K562 (cell line): Measurements from ENCODE around the gene ANAPC13. TPM values are rescaled to one million over a fixed set of nuclear protein-coding genes. Genes with fewer than 3 reads are reported as not detected.

Experiments
- ATAC-seq: fragments of 200-7000 bp; cut with Tn5 transposase; 3 replicates; pipeline ENCODE4 v1.9.1; 2020; ENCODE audit warnings: moderate library complexity
- BruUV-seq: library from RNA; stranded (reverse); fragments of 400-500 nt; replicated peaks from 2 replicates; lab custom pipeline; 2021; lab: Mats Ljungman, UMichigan
- CTCF ChIA-PET: fragments of 300-600 bp; formaldehyde crosslinking; extraction: SDS; loops from one replicate; lab custom pipeline; 2021; ENCODE audit warnings: low intra/inter-chr PET ratio; lab: Yijun Ruan, JAX
- POLR2A ChIA-PET: fragments of 300-600, 350-650 bp; sonication (Branson Sonifier 250); formaldehyde crosslinking; extraction: SDS; loops from one replicate; lab custom pipeline; 2021; ENCODE audit warnings: antibody characterized with exemption, inconsistent platforms; lab: Yijun Ruan, JAX
- DNase-seq, 4 experiments: peaks; one replicate each; pipeline versions ENCODE4 v3.0.0 to v3.0.0-alpha.2; 2011 to 2018; ENCODE audit warnings: low spot score in 3 of 4, mixed read lengths in 3 of 4; ENCODE audit errors: extremely low read depth in 1 of 4
- FAIRE-seq: peaks from 2 replicates; lab custom pipeline; 2011; peaks lifted over from hg19 to GRCh38; lab: Jason Lieb, UNC
- H2AFZ ChIP-seq: 2 replicates; pipeline ENCODE4 v1.6.0; 2011; ENCODE audit warnings: low read depth, low read length, control low read depth, inconsistent platforms
- H3K27ac ChIP-seq: fragments of 200-600 bp; 3 replicates; pipeline ENCODE4 v1.8.0; 2011; ENCODE audit warnings: low read depth, mild to moderate bottlenecking, control low read depth, inconsistent platforms, low read length, moderate library complexity, mixed read lengths; ENCODE audit errors: extremely low read depth
- H3K27me3 ChIP-seq, 2 experiments: fragments of 300-600 bp in 1 of 2; 2 replicates in 1 of 2; 3 replicates in 1 of 2; pipeline versions ENCODE4 v1.6.0 to v1.8.0; 2011; ENCODE audit warnings: inconsistent platforms in 2 of 2, low read length in 2 of 2, mild to moderate bottlenecking in 1 of 2, mixed read lengths in 1 of 2, moderate library complexity in 1 of 2; ENCODE audit not compliant: control insufficient read depth in 2 of 2, insufficient read depth in 2 of 2
- H3K36me3 ChIP-seq: fragments of 300-600 bp; 3 replicates; pipeline ENCODE4 v1.8.0; 2011; ENCODE audit warnings: mild to moderate bottlenecking, low read length, inconsistent platforms; ENCODE audit not compliant: control insufficient read depth, insufficient read depth
- H3K4me1 ChIP-seq, 2 experiments: fragments of 200-600 bp in 1 of 2; replicated peaks in 1 of 2; 2 replicates in 1 of 2; 3 replicates in 1 of 2; pipeline versions ENCODE4 v1.5.1 to v1.8.0; 2011; ENCODE audit warnings: inconsistent platforms in 2 of 2, low read length in 2 of 2, mild to moderate bottlenecking in 1 of 2, mixed read lengths in 1 of 2, moderate library complexity in 1 of 2; ENCODE audit not compliant: control insufficient read depth in 2 of 2, insufficient read depth in 2 of 2
- H3K4me2 ChIP-seq: 2 replicates; pipeline ENCODE4 v1.6.1; 2011; ENCODE audit warnings: low read length, control low read depth, inconsistent platforms, mixed read lengths; ENCODE audit not compliant: insufficient read depth
- H3K4me3 ChIP-seq: fragments of 200-600 bp; sonication (generic), shearing (Covaris generic); 2 replicates; pipeline ENCODE4 v1.5.1; 2016; ENCODE audit warnings: control low read depth, inconsistent platforms
- H3K79me2 ChIP-seq: fragments of 200-600 bp; 3 replicates; pipeline ENCODE4 v1.8.0; 2011; ENCODE audit warnings: low read length, inconsistent platforms; ENCODE audit not compliant: control insufficient read depth, insufficient read depth
- H3K9ac ChIP-seq, 2 experiments: 2 replicates each; pipeline versions ENCODE4 v1.6.0 to v1.6.1; 2011; ENCODE audit warnings: low read depth in 2 of 2, low read length in 2 of 2, control low read depth in 1 of 2, inconsistent platforms in 1 of 2, mild to moderate bottlenecking in 1 of 2, mixed read lengths in 1 of 2; ENCODE audit not compliant: insufficient read depth in 1 of 2
- H3K9me1 ChIP-seq: one replicate; pipeline ENCODE4 v1.6.0; 2011; ENCODE audit warnings: inconsistent platforms, mild to moderate bottlenecking, low read length, moderate library complexity; ENCODE audit not compliant: control insufficient read depth, insufficient read depth
- H3K9me3 ChIP-seq: replicated peaks from 2 replicates; pipeline ENCODE4 v1.5.1; 2011; ENCODE audit warnings: low read depth, low read length, inconsistent platforms; ENCODE audit not compliant: control insufficient read depth, insufficient read depth
- H4K20me1 ChIP-seq: replicated peaks from 2 replicates; pipeline ENCODE4 v1.6.1; 2011; ENCODE audit warnings: low read length, inconsistent platforms, mixed read lengths; ENCODE audit not compliant: control insufficient read depth, insufficient read depth
- ARID3A ChIP-seq: IDR thresholded peaks from 2 replicates; pipeline ENCODE4 v1.6.1; 2012; ENCODE audit warnings: low read depth, low read length, improper control_type of control experiment, borderline replicate concordance
- CBFB ChIP-seq: sonication (generic); formaldehyde crosslinking; IDR thresholded peaks from 2 replicates; pipeline ENCODE4 v1.4.0; 2020; ENCODE audit warnings: mild to moderate bottlenecking, missing genetic modification reagents
- CGGBP1 ChIP-seq: fragments of 250-450 bp; sonication (Bioruptor Pico); IDR thresholded peaks from 2 replicates; pipeline ENCODE4 v1.9.0; 2021; ENCODE audit warnings: mild to moderate bottlenecking
- FUS ChIP-seq: fragments of 200-400 bp; formaldehyde crosslinking; optimal IDR thresholded peaks from 2 replicates; pipeline ENCODE3; 2017; ENCODE audit warnings: low read depth, low read length
- GTF2F1 ChIP-seq: IDR thresholded peaks from 2 replicates; pipeline ENCODE4 v1.6.1; 2011; ENCODE audit warnings: low read depth, low read length, improper control_type of control experiment
- ID3 ChIP-seq, 2 experiments: fragments of 250-450 bp in 1 of 2; fragments of 450-650 bp in 1 of 2; sonication (Bioruptor Pico) in 1 of 2; IDR thresholded peaks; 2 replicates each; pipeline versions ENCODE4 v1.6.1 to v1.8.0; 2016 to 2021; ENCODE audit warnings: mild to moderate bottlenecking in 2 of 2, moderate library complexity in 2 of 2, missing compliant biosample characterization in 1 of 2, missing genetic modification characterization in 1 of 2
- JUN ChIP-seq, 2 experiments: sonication (generic) in 1 of 2; formaldehyde crosslinking in 1 of 2; IDR thresholded peaks; 2 replicates each; pipeline versions ENCODE4 v1.6.1 to v1.8.0; 2012 to 2022; ENCODE audit warnings: borderline replicate concordance in 2 of 2, mild to moderate bottlenecking in 2 of 2, improper control_type of control experiment in 1 of 2, low read depth in 1 of 2, low read length in 1 of 2, missing genetic modification reagents in 1 of 2
- MAX ChIP-seq: sonication (generic); formaldehyde crosslinking; IDR thresholded peaks from 2 replicates; pipeline ENCODE4 v1.9.0; 2022; ENCODE audit warnings: mild to moderate bottlenecking, missing genetic modification reagents
- POLR2A ChIP-seq: fragments of 450-650 bp; conservative IDR thresholded peaks from 2 replicates; pipeline ENCODE4 v1.6.1; 2016
- PPARD ChIP-seq: fragments of 250-450 bp; sonication (Bioruptor Pico); IDR thresholded peaks from 2 replicates; pipeline ENCODE4 v1.8.0; 2022; ENCODE audit warnings: inconsistent platforms, mild to moderate bottlenecking, moderate library complexity
- RAD51 ChIP-seq: fragments of 450-650 bp; IDR thresholded peaks from 2 replicates; pipeline ENCODE4 v1.7.1; 2016; ENCODE audit warnings: low read depth, mild to moderate bottlenecking, borderline replicate concordance
- RHOXF2B ChIP-seq: fragments of 250-450 bp; sonication (Bioruptor Pico); conservative IDR thresholded peaks from 2 replicates; pipeline ENCODE4 v1.5.1; 2021
- SMARCC2 ChIP-seq: fragments of 450-650 bp; IDR thresholded peaks from 2 replicates; pipeline ENCODE4 v1.6.1; 2017; ENCODE audit warnings: antibody characterized with exemption, moderate library complexity, mild to moderate bottlenecking, low read depth
- TCF7 ChIP-seq: sonication (generic); IDR thresholded peaks from 2 replicates; pipeline ENCODE4 v1.6.1; 2016; ENCODE audit warnings: antibody characterized with exemption, borderline replicate concordance
- U2AF1 ChIP-seq: fragments of 200-400 bp; formaldehyde crosslinking; optimal IDR thresholded peaks from 2 replicates; pipeline ENCODE3; 2017; ENCODE audit warnings: mild to moderate bottlenecking, low read depth, low read length, moderate library complexity
- ZBTB2 ChIP-seq: fragments of 450-650 bp; IDR thresholded peaks from 2 replicates; pipeline ENCODE4 v1.6.1; 2016; ENCODE audit warnings: antibody characterized with exemption
- ZNF77 ChIP-seq: fragments of 250-450 bp; sonication (Bioruptor Pico); IDR thresholded peaks from 2 replicates; pipeline ENCODE4 v1.5.0; 2020
- WGBS: fragments of 100-300 bp; shearing (Covaris generic); methylation state at CpG from one replicate; pipeline ENCODE4 v1.1.6; 2016; ENCODE audit warnings: low coverage, mixed read lengths; ENCODE audit not compliant: insufficient coverage; ENCODE audit errors: missing lambda C conversion rate; 5-methylcytosine and 5-hydroxymethylcytosine counted together
- in situ Hi-C: fragments of 300-500 bp; cut with MboI; formaldehyde crosslinking; loops from 4 replicates; pipeline ENCODE4 v1.15.0; 2018; ENCODE audit warnings: inconsistent platforms, mixed read lengths
- intact Hi-C: fragments of 100-400 bp; cut with micrococcal nuclease; formaldehyde crosslinking; loops from 2 replicates; pipeline ENCODE4 v1.14.2; 2022
- polyA plus RNA-seq, 8 experiments: library from polyadenylated mRNA; depleted of rRNA in 4 of 8; stranded (reverse) in 5 of 8; unstranded in 3 of 8; fragments of >200 nt; fragmentation: Nextera tagmentation in 2 of 8; fragmentation: Illumina TruSeq in 1 of 8; extraction: Ambion mirVana in 2 of 8; extraction: Trizol in 1 of 8; gene quantifications; 2 replicates each; pipeline versions ENCODE4 v1.2.1 to v1.2.3, GENCODE V29; 2011 to 2014; ENCODE audit warnings: inconsistent platforms in 1 of 8, missing spikeins in 1 of 8
- total RNA-seq, 7 experiments: library from RNA; depleted of rRNA in 6 of 7; stranded (reverse); fragments of >200 nt in 6 of 7; fragmentation: Illumina TruSeq in 2 of 7; extraction: Trizol in 2 of 7; gene quantifications; 2 replicates each; pipeline versions ENCODE4 v1.2.1 to v1.2.3, GENCODE V29; 2011 to 2021; ENCODE audit warnings: low replicate concordance in 1 of 7
- TF ChIP-seq, protein P1 (sequence below): fragments of 200-800 bp; sonication (Bioruptor generic); IDR thresholded peaks from 2 replicates; pipeline ENCODE4 v1.6.1; 2017; ENCODE audit warnings: missing genetic modification characterization, missing compliant biosample characterization

ANAPC13 gene
- total and polyA plus RNA-seq, 9 of the 15 experiments (the other 6 are each of a cell fraction or from before 2014, with no cell fraction given), result 48.5 to 238 (median 68.5) TPM

GRCh38 chr3:134526319-134526718, 40.5 kb upstream of the ANAPC13 start:
- no peaks in the 10 kb centered on the region for H3K27me3 ChIP-seq
- no TSS peak for BruUV-seq
- no peak overlapping the region for H3K4me2 ChIP-seq
- no peaks in the 10 kb centered on the region for H3K79me2 ChIP-seq
- POLR2A ChIA-PET, result no interaction called here
- in situ Hi-C loops (no loop called here), intact Hi-C loops (no loop called here)
- H3K4me1 ChIP-seq, result no peaks in the 10 kb centered on the region; a peak in 1 of 5 replicates
- no peak for ATAC-seq
- H3K36me3 ChIP-seq, result no peaks in the 10 kb centered on the region
- no peak overlapping the region for H3K4me3 ChIP-seq
- CTCF ChIA-PET, result no interaction called here
- no peaks in the 10 kb centered on the region for H4K20me1 ChIP-seq
- no peak for FAIRE-seq
- WGBS, result 22% methylated on average over 1 of the region's 1 CpG
- H3K27ac ChIP-seq, result no peak overlapping the region
- no peak overlapping the region for H2AFZ ChIP-seq
- no peak overlapping the region for H3K9ac ChIP-seq
- DNase-seq, result no peak
- no peaks in the 10 kb centered on the region for H3K9me1 ChIP-seq
- no peaks in the 10 kb centered on the region for H3K9me3 ChIP-seq
- TF ChIP-seq CGGBP1 (no peak), CBFB (CRISPR knock-in tag) (no peak), PPARD (CRISPR knock-in tag) (no peak), U2AF1 (no peak), ZBTB2 (no peak), RAD51 (no peak), RHOXF2B (CRISPR knock-in tag) (no peak), ZNF77 (CRISPR knock-in tag) (no peak), GTF2F1 (no peak), FUS (no peak), ARID3A (no peak), SMARCC2 (no peak), POLR2A (no peak), MAX (CRISPR knock-in tag) (no peak), ID3 (CRISPR knock-in tag; IDR thresholded peaks at IDR 0.05) (no peak), ID3 (tag; IDR thresholded peaks at IDR 0.05) (no peak), TCF7 (no peak), JUN (IDR thresholded peaks at IDR 0.05; ENCODE audit: borderline replicate concordance, low read depth, low read length) (no peak), JUN (CRISPR knock-in tag; IDR thresholded peaks at IDR 0.05; ENCODE audit: borderline replicate concordance) (no peak)
- TF ChIP-seq, protein P1, sequence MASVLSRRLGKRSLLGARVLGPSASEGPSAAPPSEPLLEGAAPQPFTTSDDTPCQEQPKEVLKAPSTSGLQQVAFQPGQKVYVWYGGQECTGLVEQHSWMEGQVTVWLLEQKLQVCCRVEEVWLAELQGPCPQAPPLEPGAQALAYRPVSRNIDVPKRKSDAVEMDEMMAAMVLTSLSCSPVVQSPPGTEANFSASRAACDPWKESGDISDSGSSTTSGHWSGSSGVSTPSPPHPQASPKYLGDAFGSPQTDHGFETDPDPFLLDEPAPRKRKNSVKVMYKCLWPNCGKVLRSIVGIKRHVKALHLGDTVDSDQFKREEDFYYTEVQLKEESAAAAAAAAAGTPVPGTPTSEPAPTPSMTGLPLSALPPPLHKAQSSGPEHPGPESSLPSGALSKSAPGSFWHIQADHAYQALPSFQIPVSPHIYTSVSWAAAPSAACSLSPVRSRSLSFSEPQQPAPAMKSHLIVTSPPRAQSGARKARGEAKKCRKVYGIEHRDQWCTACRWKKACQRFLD (CRISPR knock-in tag), result no peak
